ENCODE results near the gene CLSTN2.

DNA sequence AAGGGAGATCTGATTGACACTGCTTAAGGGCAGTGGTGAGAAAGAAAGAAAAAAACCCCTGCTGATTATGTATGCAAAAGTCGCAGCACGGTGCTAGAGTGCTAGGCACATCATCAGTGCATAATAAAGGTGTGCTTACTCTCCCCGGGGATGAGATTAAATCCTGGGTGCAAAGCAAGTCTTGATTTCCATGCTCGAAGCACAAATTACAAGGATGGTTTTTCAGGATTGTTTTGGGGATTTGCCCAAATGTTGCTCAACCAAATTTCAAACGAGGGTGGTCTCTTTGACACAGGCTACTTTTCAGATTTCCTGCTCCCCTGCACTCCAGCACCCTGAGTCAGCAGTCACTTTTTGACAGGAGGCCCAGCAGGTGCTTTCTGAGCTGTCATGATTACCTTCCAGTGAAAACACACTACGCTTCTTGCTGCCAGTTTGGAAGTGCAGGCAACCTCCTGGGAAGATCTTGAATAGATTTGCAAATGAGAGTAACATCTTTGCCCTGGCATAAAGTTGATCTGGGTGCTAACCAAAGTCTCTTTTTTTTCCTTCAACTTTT, 575.4 kb downstream of the CLSTN2 start:
- TF ChIP-seq EP300 (IDR thresholded peaks at IDR 0.05) (no peak), POLR2A (IDR thresholded peaks at IDR 0.05) (no peak)
